NCI-H460 (cell line): ENCODE measurements around the gene FAHD2B. TPM values are rescaled to one million over a fixed set of nuclear protein-coding genes. Genes with fewer than 3 reads are reported as not detected.
"Not testable (repeated sequence)": the region's sequence is repeated elsewhere in the genome, so short reads cannot be mapped to it uniquely, and the experiment has no call there.

ENCODE experiments used
- DNase-seq: peaks from one replicate; pipeline ENCODE4 v3.0.0-alpha.2; 2016; ENCODE audit warnings: low read depth; ENCODE audit errors: extremely low read depth
- small RNA-seq, 2 experiments: library from RNA; depleted of rRNA; stranded (forward); fragments of <200 nt; gene quantifications; one replicate each; pipeline ENCODE3, GENCODE V24; 2014
- total RNA-seq: library from RNA; depleted of rRNA; stranded (reverse); fragments of >200 nt; shearing (Covaris generic); gene quantifications from 2 replicates; pipeline ENCODE4 v1.2.3, GENCODE V29; 2014; rRNA removed

Gene FAHD2B
- total RNA-seq, 1 experiment from 2014 or later = 27.8 TPM

DNA sequence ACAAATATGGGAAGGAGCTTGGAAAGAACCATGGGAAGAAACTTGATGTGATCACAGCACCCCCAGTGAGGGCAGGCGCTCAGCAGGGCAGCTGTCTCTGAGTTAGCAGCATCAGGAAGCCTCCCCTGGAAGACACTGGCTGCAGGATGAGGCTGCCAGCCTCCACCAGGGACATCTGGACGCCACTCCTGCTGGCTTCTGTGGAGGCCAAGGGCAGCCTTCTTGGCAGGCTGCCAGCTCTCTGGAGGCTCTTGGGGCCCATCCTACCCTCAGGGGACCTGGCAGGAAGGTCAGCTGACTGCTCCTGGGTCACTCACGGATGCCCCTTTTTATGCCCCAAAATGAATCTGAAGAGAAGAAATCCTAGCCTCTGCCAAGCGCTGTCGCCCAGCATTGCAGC, 26.0 kb downstream of the FAHD2B start:
- DNase-seq = not testable (repeated sequence)

- no peak for DNase-seq
These were observed 26.6 kb downstream of the FAHD2B start for GRCh38 chr2:97068074-97068473.

GRCh38 chr2:97067279-97068004, 27.2 kb downstream of the FAHD2B start:
- no peak for DNase-seq

GRCh38 chr2:97066030-97066429, 28.7 kb downstream of the FAHD2B start:
- DNase-seq = not testable (repeated sequence)

DNA sequence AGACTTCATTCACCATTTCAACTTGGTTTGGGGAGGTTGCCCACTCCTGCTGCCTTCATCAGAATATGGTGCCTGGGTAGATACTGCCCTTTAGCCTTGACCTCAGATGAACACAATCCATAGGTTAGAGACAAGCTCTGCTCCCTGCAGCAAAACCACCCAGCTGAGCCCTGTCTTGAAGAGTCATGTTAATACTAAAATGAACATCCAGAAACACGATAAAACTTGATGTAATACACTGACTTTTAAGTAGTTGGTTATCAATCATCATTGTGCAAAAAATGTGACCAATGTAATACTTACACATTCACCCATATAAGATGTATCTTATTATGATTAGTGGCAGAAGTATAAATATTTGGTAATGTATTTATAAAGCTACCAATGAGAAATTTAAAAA, 32.7 kb downstream of the FAHD2B start:
- DNase-seq = not testable (repeated sequence)

DNA sequence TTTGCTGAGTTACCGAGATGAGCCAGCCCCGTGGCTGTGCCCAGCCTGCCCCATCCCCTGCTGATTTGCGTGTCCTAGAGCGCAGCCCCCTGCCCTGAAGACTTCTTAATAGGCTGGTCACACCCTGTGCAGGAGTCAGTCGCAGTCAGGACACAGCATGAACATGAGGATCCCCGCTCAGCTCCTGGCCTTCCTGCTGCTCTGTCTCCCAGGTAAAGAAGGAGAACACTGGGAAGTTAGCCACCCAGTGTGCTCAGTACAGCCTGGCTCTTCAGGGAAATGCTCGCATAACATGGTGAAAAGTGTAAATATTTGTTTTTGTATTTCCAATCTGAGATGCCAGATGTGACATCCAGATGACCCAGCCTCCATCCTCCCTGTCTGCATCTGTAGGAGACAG, 34.9 kb downstream of the FAHD2B start:
- DNase-seq = not testable (repeated sequence)

- not testable (repeated sequence) for DNase-seq
These were observed 38.5 kb downstream of the FAHD2B start for GRCh38 chr2:97056150-97056549.

DNA sequence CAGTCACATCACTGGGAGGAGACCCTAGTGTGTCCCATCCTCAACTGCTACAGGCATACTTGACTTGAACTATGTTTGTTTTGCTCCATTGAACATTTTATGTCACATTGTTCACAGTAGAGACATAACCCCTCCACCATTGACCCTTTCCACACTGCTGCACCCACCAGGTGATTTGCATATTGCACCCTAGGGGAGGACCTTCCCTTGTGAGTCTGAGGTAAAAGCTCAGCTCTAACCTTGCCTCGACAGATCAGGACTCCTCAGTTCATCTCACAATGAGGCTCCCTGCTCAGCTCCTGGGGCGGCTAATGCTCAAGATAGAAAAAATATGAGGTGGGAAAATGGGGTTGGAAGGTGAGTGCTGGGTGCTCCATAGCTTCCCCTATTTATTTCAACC, 44.6 kb downstream of the FAHD2B start:
- DNase-seq = not testable (repeated sequence)

- DNase-seq = not testable (repeated sequence)
These were observed 46.2 kb downstream of the FAHD2B start for GRCh38 chr2:97048448-97048847.

GRCh38 chr2:97046676-97047075, 48.0 kb downstream of the FAHD2B start:
- DNase-seq = not testable (repeated sequence)

- not testable (repeated sequence) for DNase-seq
These were observed 48.7 kb downstream of the FAHD2B start for GRCh38 chr2:97045895-97046499.

Small RNA genes lying within 50 kb of the gene (small RNA-seq; reads per million reads assigned to genes)
- gene AC018892.1 (0 reads per million in 2 experiments), gene IGKV1OR2-3 (0 reads per million in 2 experiments), gene IGKV2OR2-2 (0 reads per million in 2 experiments), gene RN7SL313P (0 reads per million in 2 experiments)

Other genes with a start within 250 kb of the FAHD2B start
- gene ANKRD39, start 236.9 kb downstream of the FAHD2B start, total RNA-seq = 13.2 and 15.1 TPM in 2 replicates
- gene SEMA4C, start 224.8 kb downstream of the FAHD2B start, total RNA-seq = 19.9 and 21.1 TPM in 2 replicates
- not detected in 2 replicates for gene FAM178B, start 108.3 kb downstream of the FAHD2B start, total RNA-seq
- gene ANKRD36, start 18.3 kb upstream of the FAHD2B start, total RNA-seq = 13.4 and 19.3 TPM in 2 replicates